ENCODE data around the gene PKD2L1.

DNA sequence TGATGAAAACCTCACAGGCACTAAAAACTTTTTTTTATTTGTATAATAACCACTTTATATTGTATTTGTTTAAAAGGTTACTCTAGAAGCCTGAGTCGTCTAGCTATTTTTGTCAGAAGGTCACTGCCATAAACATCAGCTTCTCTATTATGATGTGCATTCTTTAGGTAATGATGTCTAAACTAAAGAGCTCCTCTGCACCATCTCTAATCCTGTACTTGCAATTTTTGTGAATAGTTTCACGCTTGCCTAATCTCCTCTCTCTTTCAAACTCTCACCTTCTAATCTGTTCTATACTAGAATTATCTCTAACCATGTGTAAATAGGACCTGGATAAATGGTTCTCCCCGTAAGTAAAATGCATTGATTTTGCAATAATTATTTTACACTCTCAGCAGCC lies 90.2 kb downstream of the PKD2L1 start:
- TF ChIP-seq POLR2A (IDR thresholded peaks at IDR 0.05; ENCODE audit: low read depth, low read length) = no peak
- no peak for TF ChIP-seq POLR2AphosphoS5 (IDR thresholded peaks at IDR 0.05; ENCODE audit: low read depth, low read length)
